SKM-1 (cell line): ENCODE measurements around the gene GUK1.
"Not testable (repeated sequence)": the region's sequence is repeated elsewhere in the genome, so short reads cannot be mapped to it uniquely, and the experiment has no call there.

Experiments
- DNase-seq: peaks from one replicate; lab custom pipeline; 2025; ENCODE audit not compliant: unreplicated experiment; lab: John Stamatoyannopoulos, UW

Gene GUK1

GRCh38 chr1:228175316-228176023 lies 35.4 kb downstream of the GUK1 start:
- DNase-seq = no peak

- no peak for DNase-seq
Measured at GRCh38 chr1:228176024-228176395, 35.9 kb downstream of the GUK1 start.

- DNase-seq = no peak
Measured at GRCh38 chr1:228176461-228177182, 36.5 kb downstream of the GUK1 start.

- DNase-seq = no peak
Measured at GRCh38 chr1:228177183-228177475, 37.0 kb downstream of the GUK1 start.

GRCh38 chr1:228177721-228178710 lies 37.9 kb downstream of the GUK1 start:
- no peak for DNase-seq

- no peak for DNase-seq
Measured at GRCh38 chr1:228178737-228179684, 38.9 kb downstream of the GUK1 start.

- DNase-seq = peak; percentile 37
Measured at GRCh38 chr1:228180271-228180958, 40.3 kb downstream of the GUK1 start.

GRCh38 chr1:228180959-228181644 lies 41.0 kb downstream of the GUK1 start:
- DNase-seq = no peak

- DNase-seq = no peak
Measured at GRCh38 chr1:228181645-228182034, 41.6 kb downstream of the GUK1 start.

GRCh38 chr1:228182296-228183030 lies 42.4 kb downstream of the GUK1 start:
- no peak for DNase-seq

GRCh38 chr1:228184152-228184551 lies 44.1 kb downstream of the GUK1 start:
- no peak for DNase-seq

GRCh38 chr1:228185641-228185965 lies 45.5 kb downstream of the GUK1 start:
- no peak for DNase-seq

- not testable (repeated sequence) for DNase-seq
Measured at GRCh38 chr1:228188249-228188648, 48.2 kb downstream of the GUK1 start.

- no peak for DNase-seq
Measured at GRCh38 chr1:228190182-228190581, 50.1 kb downstream of the GUK1 start.

- DNase-seq = no peak
Measured at GRCh38 chr1:228190778-228191177, 50.7 kb downstream of the GUK1 start.

- DNase-seq = no peak
Measured at GRCh38 chr1:228194436-228194835, 54.4 kb downstream of the GUK1 start.

- no peak for DNase-seq
Measured at GRCh38 chr1:228194921-228195812, 55.1 kb downstream of the GUK1 start.
